SU-DHL-6 (cell line): ENCODE data around the gene BRAT1.

Experiments used
- H2AFZ ChIP-seq: fragments of 200-600 bp; sonication (generic); 2 replicates; pipeline ENCODE4 v1.6.1; 2014; ENCODE audit warnings: low read depth, mild to moderate bottlenecking, moderate library complexity, mixed read lengths, antibody characterized with exemption, low read length; ENCODE audit not compliant: severe bottlenecking
- H3F3A ChIP-seq: fragments of 200-600 bp; shearing (Covaris generic); 2 replicates; pipeline ENCODE4 v1.6.0; 2016; ENCODE audit warnings: antibody characterized with exemption, mild to moderate bottlenecking; ENCODE audit not compliant: insufficient read depth
- H3K27ac ChIP-seq: fragments of 200-600 bp; sonication (generic); 2 replicates; pipeline ENCODE4 v1.5.1; 2016; ENCODE audit warnings: low read depth, mild to moderate bottlenecking, low read length, moderate library complexity, mixed read lengths
- H3K27me3 ChIP-seq: fragments of 200-600 bp; sonication (generic), shearing (Covaris generic); 2 replicates; pipeline ENCODE4 v1.6.0; 2014; ENCODE audit warnings: mild to moderate bottlenecking, low read length
- H3K36me3 ChIP-seq: fragments of 200-600 bp; sonication (generic); 2 replicates; pipeline ENCODE4 v1.6.1; 2014; ENCODE audit warnings: mild to moderate bottlenecking, low read length, mixed read lengths
- H3K4me2 ChIP-seq: fragments of 300-600, 200-600 bp; shearing (Covaris generic), sonication (generic); 2 replicates; pipeline ENCODE4 v1.6.0; 2014; ENCODE audit warnings: low read length, low read depth, mild to moderate bottlenecking; ENCODE audit not compliant: poor library complexity, severe bottlenecking
- H3K4me3 ChIP-seq: fragments of 200-600 bp; sonication (generic); 2 replicates; pipeline ENCODE4 v1.5.1; 2014; ENCODE audit warnings: antibody characterized with exemption, low read length, mild to moderate bottlenecking, mixed read lengths; ENCODE audit not compliant: insufficient read depth, poor library complexity, severe bottlenecking
- H3K79me2 ChIP-seq: fragments of 200-600 bp; sonication (generic); 2 replicates; pipeline ENCODE4 v1.6.1; 2014; ENCODE audit warnings: mild to moderate bottlenecking, low read length, moderate library complexity; ENCODE audit not compliant: insufficient read depth
- H3K9ac ChIP-seq: fragments of 200-600 bp; sonication (generic); 2 replicates; pipeline ENCODE4 v1.7.0; 2014; ENCODE audit warnings: mild to moderate bottlenecking, low read length
- H3K9me2 ChIP-seq: fragments of 200-600 bp; sonication (generic); replicated peaks from 2 replicates; pipeline ENCODE4 v1.6.1; 2014; ENCODE audit warnings: low read length; ENCODE audit not compliant: insufficient read depth
- H3K9me3 ChIP-seq: fragments of 200-600 bp; sonication (generic); 2 replicates; pipeline ENCODE4 v1.6.1; 2014; ENCODE audit warnings: low read length, mixed read lengths; ENCODE audit not compliant: insufficient read depth
- H4K20me1 ChIP-seq: fragments of 200-600 bp; sonication (generic); 2 replicates; pipeline ENCODE4 v1.6.1; 2014; ENCODE audit warnings: low read depth, mild to moderate bottlenecking, antibody characterized with exemption, low read length, moderate library complexity, mixed read lengths
- CTCF ChIP-seq: fragments of 200-600 bp; sonication (generic); IDR thresholded peaks from one replicate; pipeline ENCODE4 v1.5.1; 2017; ENCODE audit warnings: antibody characterized with exemption, mild to moderate bottlenecking, low read length, moderate library complexity; ENCODE audit not compliant: insufficient read depth, poor library complexity, severe bottlenecking
- EZH2phosphoT487 ChIP-seq: fragments of 200-600 bp; sonication (generic), shearing (Covaris generic); conservative IDR thresholded peaks from 2 replicates; pipeline ENCODE4 v1.6.1; 2018; ENCODE audit warnings: mild to moderate bottlenecking, antibody characterized with exemption, low read length, moderate library complexity, mixed read lengths

The BRAT1 gene

GRCh38 chr7:2602406-2603043 is 47.2 kb upstream of the BRAT1 start:
- no peaks in the 10 kb centered on the region for H3K9me3 ChIP-seq
- TF ChIP-seq EZH2phosphoT487 (no peak), CTCF (no peak)
- H3K36me3 ChIP-seq: no peaks in the 10 kb centered on the region
- H3K27ac ChIP-seq: no peak overlapping the region
- no peak overlapping the region for H3K4me3 ChIP-seq
- H3K79me2 ChIP-seq: no peaks in the 10 kb centered on the region
- no peak overlapping the region for H3K9ac ChIP-seq
- H2AFZ ChIP-seq: no peak overlapping the region
- H3K9me2 ChIP-seq: no peaks in the 10 kb centered on the region
- no peaks in the 10 kb centered on the region for H3K27me3 ChIP-seq
- H3F3A ChIP-seq: no peaks in the 10 kb centered on the region
- no peaks in the 10 kb centered on the region for H4K20me1 ChIP-seq
- H3K4me2 ChIP-seq: no peak overlapping the region

GRCh38 chr7:2601907-2602306 is 46.6 kb upstream of the BRAT1 start:
- Histone ChIP-seq H3F3A (no peaks in the 10 kb centered on the region), H3K9me2 (no peaks in the 10 kb centered on the region), H3K4me2 (no peak overlapping the region), H2AFZ (no peak overlapping the region), H3K36me3 (no peaks in the 10 kb centered on the region), H3K27ac (no peak overlapping the region), H3K79me2 (no peaks in the 10 kb centered on the region), H3K27me3 (no peaks in the 10 kb centered on the region), H3K9me3 (no peaks in the 10 kb centered on the region), H3K9ac (no peak overlapping the region), H3K4me3 (no peak overlapping the region), H4K20me1 (no peaks in the 10 kb centered on the region)
- TF ChIP-seq CTCF (no peak), EZH2phosphoT487 (no peak)

GRCh38 chr7:2601065-2601464 is 45.7 kb upstream of the BRAT1 start:
- Histone ChIP-seq H3K9me2 (no peaks in the 10 kb centered on the region), H3K4me2 (no peak overlapping the region), H2AFZ (no peak overlapping the region), H4K20me1 (no peaks in the 10 kb centered on the region), H3K27me3 (no peaks in the 10 kb centered on the region), H3K27ac (no peak overlapping the region), H3K4me3 (no peak overlapping the region), H3K9me3 (no peaks in the 10 kb centered on the region), H3K36me3 (no peaks in the 10 kb centered on the region), H3K9ac (no peak overlapping the region), H3F3A (no peaks in the 10 kb centered on the region), H3K79me2 (no peaks in the 10 kb centered on the region)
- TF ChIP-seq CTCF: no peak
- TF ChIP-seq EZH2phosphoT487: no peak
